GM12878 (cell line): ENCODE results near the gene SPTBN1. TPM values are rescaled to one million over a fixed set of nuclear protein-coding genes. Genes with fewer than 3 reads are reported as not detected.
A peak's percentile ranks its signal among the peaks of the same experiment; 100 is the strongest.

ENCODE experiments used
- BCL11A ChIP-seq: IDR thresholded peaks from 2 replicates; pipeline ENCODE4 v1.6.1; 2011; ENCODE audit warnings: low read depth, low read length
- BCL3 ChIP-seq: IDR thresholded peaks from 2 replicates; pipeline ENCODE4 v1.6.1; 2011; ENCODE audit warnings: borderline replicate concordance, low read depth, mild to moderate bottlenecking, moderate library complexity, low read length; ENCODE audit not compliant: insufficient read depth, poor library complexity, severe bottlenecking
- CBFB ChIP-seq: IDR thresholded peaks from 2 replicates; pipeline ENCODE4 v1.6.1; 2016; ENCODE audit warnings: antibody characterized with exemption, low read depth
- CHD2 ChIP-seq: IDR thresholded peaks from 2 replicates; pipeline ENCODE4 v1.6.1; 2011; ENCODE audit warnings: low read depth, low read length, improper control_type of control experiment, borderline replicate concordance
- CREB1 ChIP-seq: IDR thresholded peaks from 2 replicates; pipeline ENCODE4 v1.6.1; 2012; ENCODE audit warnings: low read depth, mild to moderate bottlenecking, inconsistent platforms
- CUX1 ChIP-seq: IDR thresholded peaks from 2 replicates; pipeline ENCODE4 v1.6.1; 2012; ENCODE audit warnings: improper control_type of control experiment, low read depth, low read length; ENCODE audit not compliant: insufficient replicate concordance
- E4F1 ChIP-seq: fragments of 450-650 bp; IDR thresholded peaks from 2 replicates; pipeline ENCODE4 v1.6.1; 2018; ENCODE audit warnings: borderline replicate concordance, mild to moderate bottlenecking; ENCODE audit not compliant: partially characterized antibody
- MTA2 ChIP-seq: fragments of 450-650 bp; IDR thresholded peaks from 2 replicates; pipeline ENCODE4 v1.6.1; 2016; ENCODE audit warnings: low read depth, mild to moderate bottlenecking, moderate library complexity
- MTA3 ChIP-seq: IDR thresholded peaks from 2 replicates; pipeline ENCODE4 v1.6.1; 2012; ENCODE audit warnings: low read length, inconsistent platforms, borderline replicate concordance
- MYC ChIP-seq: IDR thresholded peaks from 2 replicates; pipeline ENCODE4 v1.6.1; 2011; ENCODE audit warnings: mild to moderate bottlenecking, low read length, moderate library complexity, inconsistent platforms; ENCODE audit not compliant: insufficient read depth, insufficient replicate concordance, insufficient read length, severe bottlenecking
- POLR2AphosphoS2 ChIP-seq: IDR thresholded peaks from 2 replicates; pipeline ENCODE4 v1.6.1; 2011; ENCODE audit warnings: low read depth, mild to moderate bottlenecking, low read length, improper control_type of control experiment, moderate library complexity
- POLR2AphosphoS5 ChIP-seq: IDR thresholded peaks from 2 replicates; pipeline ENCODE4 v1.6.1; 2011; ENCODE audit warnings: mild to moderate bottlenecking, low read length, inconsistent platforms
- RAD51 ChIP-seq: fragments of 450-650 bp; IDR thresholded peaks from 2 replicates; pipeline ENCODE4 v1.6.1; 2016; ENCODE audit warnings: moderate library complexity, mild to moderate bottlenecking, inconsistent platforms
- SREBF2 ChIP-seq: IDR thresholded peaks from 2 replicates; pipeline ENCODE4 v1.6.1; 2012; ENCODE audit warnings: mild to moderate bottlenecking, low read length
- SRF ChIP-seq, 2 experiments: IDR thresholded peaks; 2 replicates each; pipeline ENCODE4 v1.6.1; 2011; ENCODE audit warnings: low read depth in 2 of 2, low read length in 2 of 2, mild to moderate bottlenecking in 1 of 2, moderate library complexity in 1 of 2
- TAF1 ChIP-seq: IDR thresholded peaks from 2 replicates; pipeline ENCODE4 v1.6.1; 2011; ENCODE audit warnings: mild to moderate bottlenecking, low read depth, low read length, borderline replicate concordance
- TCF12 ChIP-seq: IDR thresholded peaks from 2 replicates; pipeline ENCODE4 v1.6.1; 2011; ENCODE audit warnings: low read depth, mild to moderate bottlenecking, low read length
- ZNF207 ChIP-seq: fragments of 450-650 bp; IDR thresholded peaks from 2 replicates; pipeline ENCODE4 v1.6.1; 2014; ENCODE audit warnings: antibody characterized with exemption, mild to moderate bottlenecking, borderline replicate concordance
- ZNF24 ChIP-seq: fragments of 450-650 bp; IDR thresholded peaks from 2 replicates; pipeline ENCODE4 v1.6.1; 2017; ENCODE audit warnings: antibody characterized with exemption, mild to moderate bottlenecking
- polyA plus RNA-seq, 11 experiments: library from polyadenylated mRNA; depleted of rRNA in 4 of 11; unstranded in 6 of 11; stranded (reverse) in 5 of 11; fragments of >200 nt; fragmentation: Nextera tagmentation in 4 of 11; fragmentation: Illumina TruSeq in 1 of 11; extraction: Ambion mirVana in 4 of 11; extraction: Trizol in 1 of 11; gene quantifications; 1 replicate in 1 of 11; 2 replicates in 10 of 11; pipeline versions ENCODE4 v1.2.1 to v1.2.3, GENCODE V29; 2011 to 2016; ENCODE audit warnings: inconsistent platforms in 2 of 11, missing spikeins in 2 of 11, low read depth in 1 of 11
- total RNA-seq, 4 experiments: library from RNA; depleted of rRNA in 3 of 4; stranded (reverse); fragments of >200 nt in 3 of 4; fragmentation: Illumina TruSeq in 1 of 4; extraction: Trizol in 1 of 4; gene quantifications; 2 replicates each; pipeline versions ENCODE4 v1.2.1 to v1.2.3, GENCODE V29; 2013 to 2021
- TF ChIP-seq, protein P1 (sequence below): fragments of 450-650 bp; IDR thresholded peaks from 2 replicates; pipeline ENCODE4 v1.6.1; 2017; ENCODE audit warnings: mild to moderate bottlenecking

SPTBN1 gene
- total and polyA plus RNA-seq, 10 of the 15 experiments (the other 5 are each of a cell fraction or from before 2014, with no cell fraction given), result 20.6 to 154 (median 76.7) TPM

GRCh38 chr2:54569745-54570301, 113.7 kb downstream of the SPTBN1 start (continued):
- TF ChIP-seq BCL11A (0 out of 2 replicates have a peak, but pooled peaks have one; percentile 17), TAF1 (peak; percentile 42; the same call in 1 of the 2 replicates), RAD51 (no peak; the same call in 1 of the 2 replicates), CREB1 (peak; percentile 37; the same call in 1 of the 2 replicates), BCL3 (peak; percentile 60), MTA3 (no peak), SREBF2 (no peak), CBFB (no peak), ZNF207 (no peak), POLR2AphosphoS5 (peak; percentile 94), CUX1 (peak; percentile 78), POLR2AphosphoS2 (no peak), TCF12 (no peak), MTA2 (peak; percentile 66), MYC (no peak), ZNF24 (peak; percentile 76), E4F1 (no peak), CHD2 (peak; percentile 71; the same call in 1 of the 2 replicates), SRF (IDR thresholded peaks at IDR 0.05; ENCODE audit: low read depth in 2 of 2, low read length in 2 of 2) (0 out of 4 replicates have a peak, but pooled peaks of 1 of the 2 experiments have one; percentile 20)
- TF ChIP-seq, protein P1, sequence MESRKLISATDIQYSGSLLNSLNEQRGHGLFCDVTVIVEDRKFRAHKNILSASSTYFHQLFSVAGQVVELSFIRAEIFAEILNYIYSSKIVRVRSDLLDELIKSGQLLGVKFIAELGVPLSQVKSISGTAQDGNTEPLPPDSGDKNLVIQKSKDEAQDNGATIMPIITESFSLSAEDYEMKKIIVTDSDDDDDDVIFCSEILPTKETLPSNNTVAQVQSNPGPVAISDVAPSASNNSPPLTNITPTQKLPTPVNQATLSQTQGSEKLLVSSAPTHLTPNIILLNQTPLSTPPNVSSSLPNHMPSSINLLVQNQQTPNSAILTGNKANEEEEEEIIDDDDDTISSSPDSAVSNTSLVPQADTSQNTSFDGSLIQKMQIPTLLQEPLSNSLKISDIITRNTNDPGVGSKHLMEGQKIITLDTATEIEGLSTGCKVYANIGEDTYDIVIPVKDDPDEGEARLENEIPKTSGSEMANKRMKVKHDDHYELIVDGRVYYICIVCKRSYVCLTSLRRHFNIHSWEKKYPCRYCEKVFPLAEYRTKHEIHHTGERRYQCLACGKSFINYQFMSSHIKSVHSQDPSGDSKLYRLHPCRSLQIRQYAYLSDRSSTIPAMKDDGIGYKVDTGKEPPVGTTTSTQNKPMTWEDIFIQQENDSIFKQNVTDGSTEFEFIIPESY, result no peak
